GM21576 (cell line): ENCODE data around the gene GDPD3.
A peak's percentile ranks its signal among the peaks of the same experiment; 100 is the strongest.

Experiments used
- ATAC-seq: cut with Tn5 transposase; IDR thresholded peaks from one replicate; pipeline ENCODE4 v1.9.1; 2021; ENCODE audit warnings: mild to moderate bottlenecking, moderate library complexity; ENCODE audit not compliant: unreplicated experiment

GDPD3 gene

DNA sequence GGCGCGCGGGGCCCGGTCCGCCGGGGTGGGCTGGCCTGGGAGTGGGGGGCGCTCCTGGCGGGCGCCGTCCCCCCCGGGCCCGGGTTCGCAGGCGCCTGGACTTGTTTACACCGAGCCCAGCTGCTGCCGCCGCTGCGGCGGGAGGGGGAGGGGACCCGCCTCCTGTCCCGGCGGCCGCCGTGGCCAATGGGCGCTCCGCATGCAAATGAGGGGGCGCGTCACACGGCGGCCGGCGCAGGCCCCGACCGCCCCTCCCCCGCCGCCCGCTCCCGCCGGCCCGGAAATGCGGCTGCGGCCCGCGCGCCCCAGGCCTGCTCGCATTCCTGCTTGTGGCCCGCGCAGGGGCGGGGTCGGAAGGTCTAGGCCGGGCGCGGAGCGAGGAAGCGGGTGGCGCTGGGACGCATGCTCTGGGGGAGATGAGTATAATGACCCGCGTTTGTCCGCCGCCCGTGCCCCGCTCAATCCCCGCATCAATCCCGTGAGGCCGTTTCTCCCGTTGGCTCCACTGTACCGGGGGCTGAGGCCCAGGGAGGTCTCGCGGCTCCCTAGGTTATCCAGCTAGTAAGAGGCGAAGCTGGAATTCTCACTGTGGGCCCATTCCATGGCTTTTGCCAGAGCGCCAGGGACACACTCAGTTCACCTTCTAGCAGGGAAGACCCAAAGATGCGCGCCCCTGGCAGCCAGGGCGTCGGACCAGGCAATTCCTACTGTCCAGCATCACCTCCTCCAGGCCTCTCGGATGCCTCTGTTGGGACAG is 17.1 kb downstream of the GDPD3 start, which contains the start of gene YPEL3:
Gene YPEL3 (minus strand): TSS at position 109 of the 757 bp plus-strand sequence. CDS start 731 bp downstream, outside the sequence.
- ATAC-seq: peak; percentile 29

DNA sequence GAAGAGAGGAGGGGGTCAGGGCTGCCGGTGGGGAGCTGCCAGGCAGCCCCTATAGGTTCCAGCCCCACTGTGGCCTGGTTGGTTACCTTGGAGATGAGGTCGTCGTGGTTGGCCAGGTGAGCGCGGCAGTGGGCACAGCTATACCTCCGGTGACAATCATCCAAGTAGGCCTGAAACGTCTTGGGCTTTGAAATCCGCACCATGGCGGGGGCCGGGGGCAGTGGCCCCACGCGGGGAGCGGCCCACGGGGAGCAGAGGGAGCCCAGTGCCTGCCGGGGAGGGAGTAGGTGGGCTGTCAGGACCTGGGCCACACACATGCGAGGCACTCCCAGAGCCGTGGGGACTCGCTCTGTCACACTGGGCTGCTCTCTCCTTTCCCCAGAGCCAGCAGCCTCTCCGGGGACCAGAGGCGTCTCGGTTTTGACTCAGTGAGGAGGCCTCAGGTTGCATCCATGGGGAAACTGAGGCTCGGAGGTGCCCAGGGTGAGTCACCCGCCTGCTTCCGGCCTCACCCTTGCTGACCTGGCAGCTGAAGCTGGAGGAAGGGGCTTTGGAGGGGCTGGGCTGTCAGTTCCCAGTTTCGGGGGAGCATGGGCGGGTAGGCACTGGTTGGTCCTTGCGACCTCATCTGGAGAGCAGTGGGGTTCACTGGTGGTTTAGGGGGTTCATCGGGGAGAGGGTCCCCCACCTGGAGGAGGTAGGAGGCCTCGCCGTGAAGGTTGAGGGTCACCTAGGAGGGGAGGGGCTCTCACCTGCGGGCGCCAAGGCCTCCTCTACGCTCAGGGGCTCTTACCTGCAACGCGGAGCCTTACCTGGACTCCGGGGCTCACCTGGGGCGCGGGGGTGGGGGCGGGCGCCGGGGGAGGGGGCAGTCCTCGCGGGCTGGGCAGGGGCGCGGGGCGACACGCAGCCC is 17.9 kb downstream of the GDPD3 start:
- no peak for ATAC-seq

DNA sequence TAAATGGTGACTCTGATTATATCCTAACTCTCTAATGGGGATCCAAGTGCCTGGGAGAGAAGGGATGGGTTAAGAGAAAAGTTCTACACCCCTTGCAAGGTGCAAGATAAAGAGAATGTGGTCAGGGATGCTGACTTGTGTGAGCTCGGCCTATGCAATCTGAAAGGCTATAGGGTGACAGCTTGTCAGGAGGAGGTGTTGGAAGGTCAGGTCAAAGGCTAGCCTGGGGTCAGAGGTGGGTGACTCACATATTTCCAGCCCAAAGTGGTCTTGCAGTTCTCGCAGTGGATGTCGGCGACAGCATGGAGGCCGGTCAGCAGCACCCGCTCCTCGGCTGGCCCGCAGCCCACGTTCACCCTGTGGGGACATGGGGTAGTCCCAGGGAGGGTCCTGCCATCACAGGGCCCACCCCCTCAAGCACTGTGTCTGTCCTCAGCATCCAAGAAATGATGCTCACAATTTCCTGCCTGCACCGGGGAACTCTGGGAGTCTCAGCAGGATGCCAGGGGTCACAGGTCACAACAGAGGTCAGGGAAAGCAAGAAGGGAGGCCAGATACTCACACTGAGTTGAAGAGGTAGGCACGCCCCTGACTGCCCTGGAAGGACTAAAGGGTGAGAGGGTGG is 18.7 kb downstream of the GDPD3 start:
- ATAC-seq: no peak

DNA sequence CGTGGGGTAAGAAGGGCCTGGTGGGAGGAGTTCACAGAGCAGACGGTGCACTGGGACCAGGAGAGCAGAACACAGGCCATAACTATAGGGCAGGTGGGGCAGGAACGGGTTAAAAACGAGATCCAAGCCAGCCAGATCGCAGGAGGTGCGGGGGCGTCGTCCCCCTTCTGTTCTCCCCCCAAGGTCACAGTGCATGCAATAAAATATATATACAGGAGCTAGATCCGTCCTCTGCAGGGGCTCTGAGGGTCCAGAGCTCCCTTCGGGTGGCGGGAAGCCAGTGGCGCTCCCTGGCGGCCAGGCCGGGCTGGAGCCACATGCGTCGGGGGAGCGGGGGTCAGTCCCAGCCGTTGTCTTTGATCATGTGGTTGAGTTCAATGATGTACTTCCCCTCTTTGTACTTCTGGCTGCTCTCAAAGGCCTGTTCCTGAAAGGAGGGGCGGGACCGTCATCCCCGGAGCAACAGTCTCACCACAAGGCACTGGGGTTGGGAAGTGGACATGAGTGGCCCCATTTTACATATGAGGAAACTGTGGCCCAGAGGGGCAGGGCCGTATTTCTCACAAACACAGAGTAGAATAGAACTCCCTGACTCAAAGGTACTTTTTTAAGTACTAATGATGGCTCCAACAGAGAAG is 20.8 kb downstream of the GDPD3 start:
- ATAC-seq: peak; percentile 36

DNA sequence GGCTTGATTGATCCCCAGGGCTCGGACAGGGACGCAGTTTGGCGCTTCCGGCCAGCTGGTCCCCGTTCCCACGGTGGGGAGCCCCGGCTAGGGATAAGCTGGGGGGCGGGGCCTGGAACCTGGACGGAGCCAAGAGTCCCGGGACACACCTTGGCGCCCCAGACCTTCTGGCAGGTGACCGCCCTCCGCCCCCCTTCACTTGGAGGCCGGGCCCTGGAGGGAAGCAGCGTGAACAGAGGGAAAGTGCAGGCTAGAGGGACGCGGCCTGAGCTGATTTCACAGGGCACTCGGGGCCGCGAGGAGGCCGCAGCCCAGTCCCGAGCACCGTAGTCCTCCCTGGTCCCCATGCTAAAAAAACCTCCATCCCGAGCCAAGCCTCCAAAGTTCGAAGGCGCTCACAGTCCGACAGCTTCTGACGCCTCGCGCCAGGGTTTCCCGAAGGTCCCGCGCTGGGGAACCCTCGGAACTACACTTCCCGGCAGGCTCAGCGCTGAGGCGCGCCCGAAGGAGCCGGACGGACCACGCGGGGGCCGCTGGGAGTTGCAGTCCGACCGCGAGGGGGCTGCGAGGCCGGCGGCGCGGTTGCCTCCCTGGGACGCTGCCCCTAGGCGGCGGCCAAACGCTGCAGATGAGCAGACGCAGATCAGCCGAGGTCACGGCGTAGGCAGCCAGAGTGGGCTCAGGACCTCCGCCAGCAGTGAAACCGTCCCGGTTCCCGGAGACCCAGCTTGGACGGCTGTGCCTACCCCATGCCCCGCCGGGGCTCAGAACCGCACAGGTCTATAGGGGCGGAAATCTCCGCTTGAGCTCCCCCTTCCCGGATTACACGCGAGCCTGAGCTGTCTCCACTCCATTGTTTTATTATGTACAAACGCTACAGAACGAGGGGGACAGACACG is 21.6 kb downstream of the GDPD3 start, which contains the start of gene TBX6:
Gene TBX6 (minus strand): TSS at position 451 of the 899 bp plus-strand sequence. CDS start 731 bp downstream, outside the sequence.
- peak; percentile 50 for ATAC-seq

DNA sequence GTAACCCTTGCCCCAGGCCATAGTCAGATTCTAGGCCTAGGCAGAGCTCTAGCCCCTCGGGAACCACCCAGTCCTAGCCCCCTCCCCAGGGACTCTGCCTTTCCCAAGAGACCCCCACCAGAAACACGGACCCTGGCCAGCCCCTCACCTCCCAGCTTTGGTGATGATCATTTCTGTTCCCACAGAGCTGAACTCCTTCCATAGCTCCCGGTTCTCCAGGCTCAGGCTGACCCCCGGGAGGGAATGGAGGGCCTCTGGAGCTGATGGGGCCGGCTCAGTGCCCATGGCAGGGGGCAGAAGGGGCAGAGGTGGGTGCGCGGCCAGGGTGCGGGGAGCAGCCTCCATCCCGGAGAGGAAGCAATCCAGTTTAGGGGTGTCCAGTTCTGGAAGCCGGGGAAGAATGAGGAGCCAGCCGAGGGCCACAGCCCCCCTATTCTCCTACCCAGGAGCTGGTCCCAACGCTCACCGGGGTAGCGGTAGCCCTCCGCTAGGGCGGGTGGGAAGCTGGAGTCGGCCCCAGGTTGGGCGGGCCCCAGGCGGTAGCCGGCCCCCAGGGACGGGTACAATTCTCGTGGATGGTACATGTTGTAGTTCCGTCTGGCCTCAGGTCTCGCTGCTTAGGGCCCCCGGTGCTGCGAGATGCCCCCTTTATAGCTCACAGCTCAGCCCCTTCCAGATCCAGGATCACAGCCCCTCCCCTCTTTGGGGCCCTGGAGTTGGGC is 22.6 kb downstream of the GDPD3 start:
- ATAC-seq: no peak

DNA sequence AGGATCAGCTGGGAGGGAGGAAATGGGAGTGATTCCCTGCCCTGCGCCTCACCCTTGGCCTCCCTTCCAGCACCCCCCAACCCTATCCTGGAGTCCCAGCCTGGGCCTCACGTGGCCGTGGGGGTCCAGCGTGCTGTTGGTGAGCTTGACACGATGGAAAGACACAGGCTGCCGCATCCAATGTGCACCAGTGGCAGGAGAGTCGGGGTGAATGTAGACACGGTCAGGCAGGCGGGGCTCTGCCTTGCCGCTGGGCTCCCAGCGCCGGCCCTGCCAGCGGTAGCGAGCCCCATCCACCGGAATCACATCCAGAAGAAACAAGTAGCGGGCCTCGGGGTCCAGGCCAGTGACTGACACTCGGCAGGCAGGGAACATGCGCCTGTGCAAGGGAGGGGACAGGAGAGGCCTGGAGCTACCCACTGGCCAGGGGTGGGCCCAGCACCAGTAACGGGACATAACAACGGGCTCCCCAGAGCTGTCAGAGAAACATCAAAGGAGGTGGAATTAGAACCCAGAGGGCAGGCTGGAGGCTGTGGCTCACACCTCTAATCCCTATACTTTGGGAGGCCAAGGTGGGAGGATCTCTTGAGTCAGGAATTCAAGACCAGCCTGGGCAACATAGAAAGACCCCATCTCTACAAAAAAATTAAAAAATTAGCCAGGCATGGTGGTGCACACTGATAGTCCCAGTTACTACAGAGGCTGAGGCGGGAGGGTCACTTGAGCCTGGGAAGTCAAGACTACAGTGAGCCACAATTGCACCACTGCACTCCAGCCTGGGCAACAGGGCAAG is 24.3 kb downstream of the GDPD3 start:
- ATAC-seq: no peak

DNA sequence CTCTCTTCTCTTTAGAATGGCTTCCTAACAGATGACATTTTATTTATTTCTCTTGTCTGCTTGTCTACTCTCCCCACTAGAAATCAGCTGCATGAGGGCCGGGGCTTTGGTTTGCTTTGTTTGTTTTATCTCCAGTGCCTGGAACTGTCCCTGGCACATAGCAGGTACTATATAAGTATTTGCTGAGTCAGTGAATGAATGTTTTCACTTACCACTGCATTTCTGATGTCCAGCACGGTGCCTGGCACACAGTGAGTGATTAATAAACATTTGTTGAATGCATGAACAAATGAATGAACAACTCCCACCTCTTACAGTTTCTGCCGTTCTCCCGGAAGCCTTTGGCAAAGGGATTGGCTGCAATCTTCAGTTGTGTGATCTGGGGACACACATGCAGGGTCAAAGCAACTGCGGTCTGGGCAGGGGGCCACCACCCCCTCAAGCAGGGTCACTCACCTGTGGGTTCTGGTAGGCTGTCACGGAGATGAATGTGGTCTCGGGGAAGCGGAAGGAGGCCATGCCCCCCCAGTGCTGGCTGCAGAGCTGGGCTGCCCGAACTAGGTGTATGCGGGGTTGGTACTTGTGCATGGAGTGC is 25.0 kb downstream of the GDPD3 start:
- ATAC-seq: no peak

DNA sequence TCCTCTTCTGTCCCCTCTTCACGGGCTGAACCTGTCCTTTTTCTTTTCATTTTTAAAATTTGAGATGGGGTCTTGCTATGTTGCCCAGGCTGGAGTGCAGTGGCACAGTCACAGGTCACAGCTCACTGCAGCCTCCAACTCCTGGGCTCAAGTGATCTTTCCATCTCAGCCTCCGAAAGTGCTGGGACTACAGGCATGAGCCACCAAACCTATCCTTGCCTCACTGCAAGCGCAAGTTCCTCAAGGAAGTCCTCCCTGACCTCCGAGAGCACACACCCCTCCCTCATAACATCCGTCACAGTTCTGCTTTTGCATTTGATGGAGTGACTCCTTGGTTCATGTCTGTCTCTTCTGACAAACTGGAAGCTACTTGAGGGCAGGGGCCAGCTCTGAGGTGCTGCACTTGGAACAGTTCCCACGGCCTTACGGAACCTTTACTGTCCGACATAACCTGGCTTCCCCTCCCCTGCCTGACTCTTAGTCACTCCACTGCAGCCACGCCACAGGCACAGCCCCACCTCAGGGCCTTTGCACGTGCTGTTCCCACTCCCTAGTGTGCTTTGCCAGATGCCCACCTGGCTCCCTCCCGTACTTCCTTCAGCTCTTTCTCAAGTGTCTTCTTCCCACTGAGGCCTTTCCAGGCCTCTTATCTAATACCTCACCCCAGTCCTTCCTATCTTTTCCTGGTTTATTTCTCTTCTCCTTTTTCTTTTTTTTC is 26.0 kb downstream of the GDPD3 start:
- no peak for ATAC-seq

DNA sequence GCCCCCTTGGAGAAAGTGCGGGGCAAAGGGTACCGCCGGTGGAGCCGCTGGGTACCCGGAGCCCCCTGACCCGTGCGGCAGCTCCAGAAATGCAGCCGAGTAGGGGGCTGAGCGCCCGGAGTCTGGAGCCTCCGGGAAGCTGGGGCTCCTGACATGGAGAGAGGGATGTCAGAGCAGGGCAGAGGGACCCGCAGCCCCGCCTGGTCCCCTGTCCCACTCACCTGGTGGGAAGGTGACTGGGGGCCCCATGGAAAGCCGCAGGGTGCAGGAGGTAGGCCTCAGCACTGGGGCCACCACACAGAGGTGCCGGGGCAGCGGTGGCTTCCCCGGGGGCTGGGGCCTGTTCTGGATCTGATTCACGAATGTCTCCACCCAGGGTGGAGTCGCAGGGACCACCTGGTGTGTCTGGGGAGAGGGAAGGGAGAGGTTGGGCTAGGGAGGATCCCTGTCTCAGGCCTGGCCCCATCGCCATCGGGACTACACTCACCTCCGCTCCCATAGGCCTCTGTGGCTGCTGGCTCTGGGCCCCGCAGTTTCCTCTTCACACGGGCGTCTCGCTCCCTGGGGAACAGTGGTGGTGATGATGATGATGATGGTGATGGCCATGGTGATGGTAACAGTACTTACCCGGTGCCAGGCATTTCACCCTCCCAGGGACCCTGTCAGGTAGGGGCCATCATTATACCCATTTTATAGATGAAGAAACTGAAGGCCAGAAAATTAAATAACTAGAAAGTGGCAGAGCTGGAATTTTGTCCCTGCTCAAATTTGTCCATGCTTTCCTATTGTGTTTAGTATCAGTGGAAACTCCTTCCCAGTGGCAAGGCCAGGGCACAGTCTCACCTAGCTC is 26.8 kb downstream of the GDPD3 start:
- ATAC-seq: no peak

DNA sequence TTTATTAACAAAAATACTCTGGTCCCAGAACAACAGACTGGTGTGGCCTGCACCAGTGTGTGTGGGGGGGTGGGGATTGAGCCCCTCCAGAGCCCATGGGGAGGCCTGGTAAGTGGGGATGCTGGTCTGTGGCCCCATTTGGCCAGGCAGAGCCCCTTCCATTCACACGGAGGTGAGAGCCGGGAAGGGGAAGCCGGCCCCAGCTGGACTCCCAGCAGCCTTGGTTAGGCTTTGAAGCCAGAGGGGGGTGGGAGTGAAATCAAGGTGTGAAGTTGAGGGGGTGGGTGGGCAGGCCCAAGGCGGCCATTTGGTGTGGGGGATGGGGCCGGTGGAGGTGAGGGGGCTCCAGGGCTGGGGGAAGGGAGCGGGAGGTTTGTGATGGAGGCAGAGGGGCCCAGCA is 27.5 kb downstream of the GDPD3 start:
- ATAC-seq: no peak

DNA sequence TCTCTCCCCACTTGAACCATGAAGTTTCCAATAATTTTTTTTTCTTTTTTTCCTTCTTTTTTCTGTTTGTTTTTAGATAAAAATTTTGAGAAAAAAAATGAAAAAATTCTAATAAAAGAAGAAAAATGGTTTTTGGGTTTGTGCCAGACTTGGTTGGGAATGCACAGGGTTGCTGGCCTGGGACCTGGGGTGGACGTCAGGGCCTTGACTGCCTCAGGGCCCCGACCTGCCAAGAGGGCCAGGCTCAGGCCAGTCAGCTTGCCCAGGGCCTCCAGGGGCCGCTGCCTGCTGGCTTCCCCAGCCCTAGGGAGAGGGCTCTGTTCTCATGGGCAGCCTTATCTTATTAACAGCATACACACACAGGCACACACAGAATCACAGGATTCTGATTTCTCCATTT is 28.1 kb downstream of the GDPD3 start:
- ATAC-seq: no peak

DNA sequence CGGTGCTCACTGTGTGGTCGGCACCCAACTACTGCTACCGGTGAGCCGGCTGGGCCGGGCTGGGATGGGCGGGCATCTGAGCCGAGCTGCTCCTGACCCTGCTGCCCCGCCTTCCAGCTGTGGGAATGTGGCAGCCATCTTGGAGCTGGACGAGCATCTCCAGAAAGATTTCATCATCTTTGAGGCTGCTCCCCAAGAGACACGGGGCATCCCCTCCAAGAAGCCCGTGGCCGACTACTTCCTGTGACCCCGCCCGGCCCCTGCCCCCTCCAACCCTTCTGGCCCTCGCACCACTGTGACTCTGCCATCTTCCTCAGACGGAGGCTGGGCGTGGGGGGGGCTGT is 28.5 kb downstream of the GDPD3 start:
- no peak for ATAC-seq

DNA sequence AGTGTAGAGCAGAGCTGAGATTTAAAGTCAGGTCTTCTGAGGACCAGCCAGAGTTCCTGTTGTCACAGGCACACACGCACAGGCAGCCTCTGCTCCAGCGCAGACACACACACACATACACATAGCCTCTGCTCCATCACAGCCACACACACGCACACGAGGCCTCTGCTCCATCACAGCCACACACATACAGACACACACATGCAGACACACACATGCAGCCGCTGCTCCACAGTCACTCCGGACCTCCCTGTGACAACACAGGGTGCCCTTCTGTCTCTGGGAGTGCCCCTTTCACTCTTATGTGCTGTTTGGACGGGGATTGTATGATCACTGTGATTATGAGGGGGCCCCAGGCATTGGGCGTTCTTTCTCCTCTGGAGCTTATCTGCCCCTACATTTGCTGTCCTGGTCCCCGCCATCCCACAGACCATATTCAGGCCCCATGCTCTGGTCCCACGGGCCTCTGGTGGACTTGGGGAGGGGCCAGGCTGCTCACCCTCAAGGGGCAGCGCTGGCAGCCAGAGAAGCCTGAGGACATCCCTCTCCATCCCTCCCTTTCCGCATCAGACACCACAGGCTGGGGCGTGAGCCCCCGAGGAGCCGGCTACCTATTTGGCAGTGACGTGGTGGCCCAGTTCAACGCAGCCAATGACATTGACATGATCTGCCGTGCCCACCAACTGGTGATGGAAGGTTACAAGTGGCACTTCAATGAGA is 29.1 kb downstream of the GDPD3 start:
- no peak for ATAC-seq

DNA sequence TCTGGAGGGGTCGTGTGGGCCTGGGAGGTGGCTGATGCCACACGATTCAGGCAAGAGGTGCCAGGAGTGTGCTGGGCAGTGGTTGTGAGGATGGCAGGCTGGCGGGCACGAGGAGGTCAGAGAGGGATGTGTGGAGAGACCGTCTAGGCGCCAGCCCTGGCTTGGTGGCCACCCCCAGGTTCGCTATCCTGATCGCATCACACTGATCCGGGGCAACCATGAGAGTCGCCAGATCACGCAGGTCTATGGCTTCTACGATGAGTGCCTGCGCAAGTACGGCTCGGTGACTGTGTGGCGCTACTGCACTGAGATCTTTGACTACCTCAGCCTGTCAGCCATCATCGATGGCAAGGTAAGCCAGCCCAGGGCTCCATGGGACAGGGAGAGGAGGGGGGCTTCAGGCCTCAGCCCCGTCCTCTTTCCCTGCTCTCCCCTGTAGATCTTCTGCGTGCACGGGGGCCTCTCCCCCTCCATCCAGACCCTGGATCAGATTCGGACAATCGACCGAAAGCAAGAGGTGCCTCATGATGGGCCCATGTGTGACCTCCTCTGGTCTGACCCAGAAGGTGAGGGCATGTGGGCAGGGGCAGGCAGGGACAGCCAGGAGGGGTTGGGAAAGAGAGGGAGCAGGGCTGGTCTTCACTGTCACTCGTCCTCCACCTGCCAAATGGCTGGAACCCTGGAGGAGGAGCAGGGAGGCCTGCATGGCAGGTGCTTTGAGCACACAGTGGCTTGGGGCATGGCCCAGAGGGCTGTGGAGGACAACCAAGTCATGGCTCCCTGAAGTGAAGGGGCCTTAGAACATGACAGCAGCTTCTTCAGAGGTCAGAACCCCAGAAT is 29.9 kb downstream of the GDPD3 start:
- no peak for ATAC-seq
